ENCODE data around the gene MAMDC4.

DNA sequence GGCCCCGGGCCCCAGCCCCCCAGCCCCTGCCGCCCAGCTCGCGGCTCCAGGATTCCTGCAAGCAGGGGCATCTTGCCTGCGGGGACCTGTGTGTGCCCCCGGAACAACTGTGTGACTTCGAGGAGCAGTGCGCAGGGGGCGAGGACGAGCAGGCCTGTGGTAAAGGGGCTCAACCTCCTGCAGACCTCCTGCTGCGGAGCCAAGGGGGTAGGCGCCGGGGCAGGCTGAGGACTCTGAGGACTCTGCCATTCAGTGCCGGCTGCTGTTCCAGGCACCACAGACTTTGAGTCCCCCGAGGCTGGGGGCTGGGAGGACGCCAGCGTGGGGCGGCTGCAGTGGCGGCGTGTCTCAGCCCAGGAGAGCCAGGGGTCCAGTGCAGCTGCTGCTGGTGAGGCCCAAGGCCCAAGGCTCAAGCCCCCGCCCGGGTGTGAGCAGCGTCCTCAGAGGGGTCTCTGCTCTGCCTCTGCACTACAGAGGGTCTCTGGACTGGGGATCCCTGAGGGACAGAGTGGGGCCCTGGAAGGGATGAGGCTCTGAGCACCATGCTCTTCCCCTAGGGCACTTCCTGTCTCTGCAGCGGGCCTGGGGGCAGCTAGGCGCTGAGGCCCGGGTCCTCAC, 3.4 kb downstream of the MAMDC4 start:
- TF ChIP-seq POLR2A (IDR thresholded peaks at IDR 0.05; ENCODE audit: low read depth, low read length) = no peak
- TF ChIP-seq POLR2AphosphoS5 (IDR thresholded peaks at IDR 0.05; ENCODE audit: low read depth, low read length) = no peak

Measured in GM12892 (cell line).